AG04449 (cell line): ENCODE data around the gene LRRC51.

ENCODE experiments used
- CTCF ChIA-PET: fragments of 350-600 bp; formaldehyde crosslinking; extraction: SDS; loops from one replicate; lab custom pipeline; 2021; ENCODE audit warnings: antibody characterized with exemption; lab: Yijun Ruan, JAX
- POLR2A ChIA-PET: fragments of 400-600, 350-600 bp; formaldehyde crosslinking; extraction: SDS; loops from one replicate; lab custom pipeline; 2020; ENCODE audit warnings: antibody characterized with exemption, inconsistent platforms; lab: Yijun Ruan, JAX
- DNase-seq: peaks from one replicate; pipeline ENCODE4 v3.0.0-alpha.2; 2010; ENCODE audit warnings: low read depth, low spot score
- H3K4me3 ChIP-seq: 2 replicates; pipeline ENCODE4 v1.5.1; 2011; ENCODE audit warnings: low read depth, mild to moderate bottlenecking, control low read depth, low read length
- CTCF ChIP-seq: IDR thresholded peaks from one replicate; pipeline ENCODE4 v1.5.1; 2011; ENCODE audit warnings: mild to moderate bottlenecking, moderate library complexity, low read length, control low read depth, inconsistent platforms; ENCODE audit not compliant: insufficient read depth; ENCODE audit errors: missing control alignments

The LRRC51 gene

GRCh38 chr11:72075756-72076155, 4.9 kb upstream of the LRRC51 start:
- DNase-seq: no peak
- H3K4me3 ChIP-seq: no peak overlapping the region
- no peak for TF ChIP-seq CTCF
- ChIA-PET POLR2A (no interaction called here), CTCF (interaction anchor here (0.7 to 4.3 kb wide), 7 partner anchors 9 to 107 kb away, joined by 3 to 30 read pairs (median 3); no protein-coding TSS in a partner anchor)

GRCh38 chr11:72078477-72078876, 2.2 kb upstream of the LRRC51 start:
- TF ChIP-seq CTCF: no peak
- no peak for DNase-seq
- H3K4me3 ChIP-seq: peak overlapping the region; percentile 71
- ChIA-PET CTCF (interaction anchor here (0.9 to 2.0 kb wide), 12 partner anchors 9 to 352 kb away, joined by 3 to 14 read pairs (median 5); partner anchors contain the start of gene IL18BP), POLR2A (interaction anchor here (1.2 to 2.2 kb wide), 3 partner anchors 10 to 38 kb away, joined by 3 to 12 read pairs (median 4); no protein-coding TSS in a partner anchor)

- no peak for DNase-seq
- ChIA-PET CTCF (no interaction called here), POLR2A (interaction anchor here (2.2 kb wide), 1 partner anchor 39 kb away, joined by 12 read pairs; no protein-coding TSS in a partner anchor)
These were observed 778 bp upstream of the LRRC51 start for GRCh38 chr11:72079819-72080325.

GRCh38 chr11:72081184-72081644, 564 bp downstream of the LRRC51 start:
- POLR2A ChIA-PET: interaction anchor here (0.5 kb wide), 1 partner anchor 18 kb away, joined by 3 read pairs; no protein-coding TSS in a partner anchor
- no peak for DNase-seq
- TF ChIP-seq CTCF: no peak
- CTCF ChIA-PET: interaction anchor here (1.1 to 2.3 kb wide), 5 partner anchors 10 to 353 kb away, joined by 3 to 40 read pairs (median 5); partner anchors contain the start of gene CLPB
- H3K4me3 ChIP-seq: peak overlapping the region; percentile 69

More at GRCh38 chr11:72079819-72080325, 778 bp upstream of the LRRC51 start:
- TF ChIP-seq CTCF: no peak
- peak overlapping the region; percentile 71 for H3K4me3 ChIP-seq

GRCh38 chr11:72081821-72082453, 1.3 kb downstream of the LRRC51 start:
- no peak for DNase-seq

More at GRCh38 chr11:72081821-72082453, 1.3 kb downstream of the LRRC51 start:
- POLR2A ChIA-PET: interaction anchor here (0.5 to 1.1 kb wide), 3 partner anchors 10 to 17 kb away, joined by 3 to 5 read pairs (median 3); no protein-coding TSS in a partner anchor
- CTCF ChIA-PET: interaction anchor here (1.0 to 2.3 kb wide), 6 partner anchors 9 to 352 kb away, joined by 3 to 40 read pairs (median 4); partner anchors contain the start of gene CLPB
- TF ChIP-seq CTCF: no peak
- H3K4me3 ChIP-seq: no peak overlapping the region
